Suprapubic skin (tissue), 4 donors: ENCODE measurements around the gene RHOB. TPM values are rescaled to one million over a fixed set of nuclear protein-coding genes. Genes with fewer than 3 reads are reported as not detected.

ENCODE experiments used
- DNase-seq, 2 donors: peaks; one replicate each; pipeline ENCODE4 v3.0.0-alpha.2; 2019; ENCODE audit warnings: low spot score in 2 of 2
- H3K27ac ChIP-seq: fragments of 200-600 bp; sonication (generic); one replicate; pipeline ENCODE4 v1.5.1; 2019
- H3K27me3 ChIP-seq: fragments of 200-600 bp; sonication (generic); one replicate; pipeline ENCODE4 v1.5.1; 2019
- H3K36me3 ChIP-seq: fragments of 200-600 bp; sonication (generic); one replicate; pipeline ENCODE4 v1.5.1; 2019
- H3K4me1 ChIP-seq: fragments of 200-600 bp; sonication (generic); one replicate; pipeline ENCODE4 v1.5.1; 2019
- H3K4me3 ChIP-seq: fragments of 200-600 bp; sonication (generic); one replicate; pipeline ENCODE4 v1.5.1; 2019; ENCODE audit warnings: mild to moderate bottlenecking
- H3K9me3 ChIP-seq: fragments of 200-600 bp; sonication (generic); one replicate; pipeline ENCODE4 v1.5.1; 2019
- EP300 ChIP-seq: sonication (generic); formaldehyde crosslinking; IDR thresholded peaks from one replicate; pipeline ENCODE4 v1.6.1; 2017; ENCODE audit warnings: antibody characterized with exemption
- POLR2A ChIP-seq, 2 donors: fragments of 450-650 bp; IDR thresholded peaks; one replicate each; pipeline ENCODE4 v1.6.1; 2017; ENCODE audit warnings: antibody characterized with exemption in 2 of 2, mild to moderate bottlenecking in 2 of 2, moderate library complexity in 2 of 2
- POLR2AphosphoS5 ChIP-seq, 3 donors: sonication (generic); formaldehyde crosslinking; IDR thresholded peaks; one replicate each; pipeline ENCODE4 v1.6.1; 2017; ENCODE audit warnings: antibody characterized with exemption in 3 of 3
- WGBS: methylation state at CpG from one replicate; pipeline ENCODE4 v1.1.5; 2018; 5-methylcytosine and 5-hydroxymethylcytosine counted together
- total RNA-seq, 4 donors: library from RNA; depleted of rRNA; stranded (reverse); fragments of >200 nt; gene quantifications; one replicate each; pipeline ENCODE4 v1.1.0, GENCODE V29; 2016
- TF ChIP-seq, protein P1 (sequence below), 2 donors: fragments of 200-600 bp in 1 of 2; fragments of 450-650 bp in 1 of 2; sonication (generic) in 1 of 2; IDR thresholded peaks; one replicate each; pipeline ENCODE4 v1.5.1; 2016 to 2019; ENCODE audit warnings: antibody characterized with exemption in 2 of 2, mild to moderate bottlenecking in 1 of 2, moderate library complexity in 1 of 2

Gene RHOB
- total RNA-seq, 4 donors from 2014 or later = 404 to 719 (median 568) TPM

DNA sequence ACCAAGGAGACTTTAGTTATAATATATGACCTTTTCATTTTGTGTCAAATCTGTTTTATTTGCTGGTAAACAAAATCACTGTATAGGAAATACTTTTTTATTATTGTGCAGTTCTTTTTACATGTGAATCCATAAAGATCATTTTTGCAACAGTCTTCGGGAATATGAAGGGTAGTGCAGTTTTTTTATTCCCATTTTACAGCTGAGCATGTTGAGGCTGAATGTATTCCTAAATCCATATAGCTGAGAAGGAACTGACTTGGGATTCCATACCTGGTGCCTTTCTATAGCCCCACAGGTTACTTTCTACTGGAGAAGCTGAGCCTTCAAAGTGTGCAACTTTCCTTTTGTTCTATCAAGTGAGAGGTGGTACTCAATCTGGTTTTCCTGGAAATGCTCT is 29.6 kb downstream of the RHOB start:
- TF ChIP-seq POLR2A (IDR thresholded peaks at IDR 0.05) = no peak
- no peak for TF ChIP-seq POLR2AphosphoS5 (IDR thresholded peaks at IDR 0.05)
- TF ChIP-seq EP300 = no peak
- TF ChIP-seq, protein P1, sequence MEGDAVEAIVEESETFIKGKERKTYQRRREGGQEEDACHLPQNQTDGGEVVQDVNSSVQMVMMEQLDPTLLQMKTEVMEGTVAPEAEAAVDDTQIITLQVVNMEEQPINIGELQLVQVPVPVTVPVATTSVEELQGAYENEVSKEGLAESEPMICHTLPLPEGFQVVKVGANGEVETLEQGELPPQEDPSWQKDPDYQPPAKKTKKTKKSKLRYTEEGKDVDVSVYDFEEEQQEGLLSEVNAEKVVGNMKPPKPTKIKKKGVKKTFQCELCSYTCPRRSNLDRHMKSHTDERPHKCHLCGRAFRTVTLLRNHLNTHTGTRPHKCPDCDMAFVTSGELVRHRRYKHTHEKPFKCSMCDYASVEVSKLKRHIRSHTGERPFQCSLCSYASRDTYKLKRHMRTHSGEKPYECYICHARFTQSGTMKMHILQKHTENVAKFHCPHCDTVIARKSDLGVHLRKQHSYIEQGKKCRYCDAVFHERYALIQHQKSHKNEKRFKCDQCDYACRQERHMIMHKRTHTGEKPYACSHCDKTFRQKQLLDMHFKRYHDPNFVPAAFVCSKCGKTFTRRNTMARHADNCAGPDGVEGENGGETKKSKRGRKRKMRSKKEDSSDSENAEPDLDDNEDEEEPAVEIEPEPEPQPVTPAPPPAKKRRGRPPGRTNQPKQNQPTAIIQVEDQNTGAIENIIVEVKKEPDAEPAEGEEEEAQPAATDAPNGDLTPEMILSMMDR (IDR thresholded peaks at IDR 0.05) = no peak
- H3K9me3 ChIP-seq = no peaks in the 10 kb centered on the region
- no peaks in the 10 kb centered on the region for H3K36me3 ChIP-seq
- H3K4me3 ChIP-seq = no peak overlapping the region
- DNase-seq = no peak
- H3K4me1 ChIP-seq = peaks cover 30% of the 10 kb centered on the region
- WGBS = 93% methylated on average over 1 of the region's 1 CpG
- H3K27me3 ChIP-seq = no peaks in the 10 kb centered on the region
- no peak overlapping the region for H3K27ac ChIP-seq

- Histone ChIP-seq H3K27ac (no peak overlapping the region), H3K4me1 (peaks cover 30% of the 10 kb centered on the region), H3K27me3 (no peaks in the 10 kb centered on the region), H3K9me3 (no peaks in the 10 kb centered on the region), H3K36me3 (no peaks in the 10 kb centered on the region), H3K4me3 (no peak overlapping the region)
- TF ChIP-seq, protein P1 (IDR thresholded peaks at IDR 0.05) = no peak
- no peak for TF ChIP-seq POLR2A (IDR thresholded peaks at IDR 0.05)
- no peak for TF ChIP-seq POLR2AphosphoS5 (IDR thresholded peaks at IDR 0.05)
- no peak for TF ChIP-seq EP300
- 90% methylated on average over 6 of the region's 7 CpGs for WGBS
- DNase-seq = peak; percentile 43 to 47
Observed at GRCh38 chr2:20476950-20477349, 30.1 kb downstream of the RHOB start.

GRCh38 chr2:20478961-20479360 is 32.1 kb downstream of the RHOB start:
- Histone ChIP-seq H3K27ac (no peak overlapping the region), H3K36me3 (no peaks in the 10 kb centered on the region), H3K27me3 (no peaks in the 10 kb centered on the region), H3K9me3 (no peaks in the 10 kb centered on the region), H3K4me1 (peaks cover 38% of the 10 kb centered on the region), H3K4me3 (no peak overlapping the region)
- TF ChIP-seq, protein P1 (IDR thresholded peaks at IDR 0.05) = no peak
- TF ChIP-seq POLR2A (IDR thresholded peaks at IDR 0.05) = no peak
- no peak for TF ChIP-seq POLR2AphosphoS5 (IDR thresholded peaks at IDR 0.05)
- no peak for TF ChIP-seq EP300
- 90% methylated on average over 7 of the region's 7 CpGs for WGBS
- DNase-seq = peak in 1 of 2 donors; percentile 38

GRCh38 chr2:20479835-20480234 is 33.0 kb downstream of the RHOB start:
- peak in 1 of 2 donors; percentile 41 for DNase-seq
- no peak overlapping the region for H3K27ac ChIP-seq

DNA sequence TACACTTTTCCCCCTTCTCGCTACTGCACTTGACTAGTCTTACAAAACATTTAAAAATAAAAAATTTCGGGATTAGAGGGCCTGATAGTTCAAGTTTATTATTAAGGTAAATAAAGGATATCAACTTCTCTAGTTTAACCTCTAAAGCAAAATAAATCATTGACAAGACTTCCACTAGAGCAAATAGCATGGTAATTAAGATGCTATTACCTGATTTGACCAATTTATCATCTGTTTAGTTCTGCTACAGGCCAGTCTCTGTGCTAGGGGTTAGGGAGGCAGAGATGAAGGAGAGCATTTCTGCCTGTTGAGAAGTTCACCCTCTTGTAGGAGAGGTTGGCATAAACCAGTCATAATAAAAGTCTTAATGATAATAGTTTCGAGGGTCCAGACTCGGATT is 34.0 kb downstream of the RHOB start:
- DNase-seq = no peak
- no peaks in the 10 kb centered on the region for H3K36me3 ChIP-seq
- no peak overlapping the region for H3K27ac ChIP-seq
- peaks cover 44% of the 10 kb centered on the region for H3K4me1 ChIP-seq
- H3K27me3 ChIP-seq = no peaks in the 10 kb centered on the region
- H3K9me3 ChIP-seq = no peaks in the 10 kb centered on the region
- no peak for TF ChIP-seq POLR2A (IDR thresholded peaks at IDR 0.05)
- no peak for TF ChIP-seq EP300
- H3K4me3 ChIP-seq = no peak overlapping the region
- 64% methylated on average over 4 of the region's 4 CpGs for WGBS

More at GRCh38 chr2:20479835-20480234, 33.0 kb downstream of the RHOB start:
- Histone ChIP-seq H3K4me1 (peaks cover 41% of the 10 kb centered on the region), H3K36me3 (no peaks in the 10 kb centered on the region), H3K4me3 (no peak overlapping the region), H3K9me3 (no peaks in the 10 kb centered on the region), H3K27me3 (no peaks in the 10 kb centered on the region)
- WGBS = 79% methylated on average over 6 of the region's 9 CpGs
- TF ChIP-seq POLR2AphosphoS5 (IDR thresholded peaks at IDR 0.05) = no peak
- TF ChIP-seq, protein P1 (IDR thresholded peaks at IDR 0.05) = no peak
- no peak for TF ChIP-seq POLR2A (IDR thresholded peaks at IDR 0.05)
- TF ChIP-seq EP300 = no peak
